ENCODE data around the gene PTPN12. TPM values are rescaled to one million over a fixed set of nuclear protein-coding genes. Genes with fewer than 3 reads are reported as not detected.

The PTPN12 gene
- 46.3 and 86.6 TPM in 2 replicates for total RNA-seq (ENCODE audit: low replicate concordance)

GRCh38 chr7:77537136-77537777, at the start of gene PTPN12:
Gene PTPN12 (plus strand): TSS chr7:77537295. CDS start chr7:77537547, 252 bp downstream.
- H3K27me3 Mint-ChIP-seq (ENCODE audit: insufficient read depth, low read depth): peaks cover 6% of the 10 kb centered on the region
- Histone ChIP-seq H3K9me3 (ENCODE audit: low read depth) (no peaks in the 10 kb centered on the region), H2AFZ (replicated peaks) (peak within 1 kb of the TSS; percentile 85), H3K4me1 (peaks cover 7% of the 10 kb centered on the region), H4K20me1 (ENCODE audit: low read depth) (peaks cover 37% of the 10 kb centered on the region), H3K9ac (peak within 1 kb of the TSS; percentile 79), H3K4me2 (peak within 1 kb of the TSS; percentile 86), H3K27me3 (no peaks in the 10 kb centered on the region), H3K27ac (peak within 1 kb of the TSS; percentile 96), H3K4me3 (peak within 1 kb of the TSS; percentile 99), H3F3A (ENCODE audit: low read depth) (peaks cover 40% of the 10 kb centered on the region), H3K36me3 (no peaks in the 10 kb centered on the region), H3K79me2 (ENCODE audit: low read depth) (peaks cover 51% of the 10 kb centered on the region)
- DNase-seq (ENCODE audit: low spot score): peak; percentile 77
- H3K36me3 Mint-ChIP-seq: peaks cover 10% of the 10 kb centered on the region
- H3K9me3 Mint-ChIP-seq: peaks cover 10% of the 10 kb centered on the region
- H3K4me3 Mint-ChIP-seq: peak within 1 kb of the TSS; percentile 97
- TF ChIP-seq CTCF (IDR thresholded peaks at IDR 0.05) (no peak), EZH2phosphoT487 (IDR thresholded peaks at IDR 0.05) (no peak), EZH2 (IDR thresholded peaks at IDR 0.05) (no peak)
- H3K27ac Mint-ChIP-seq: peak within 1 kb of the TSS; percentile 98
- peaks cover 19% of the 10 kb centered on the region for H3K4me1 Mint-ChIP-seq

DNA sequence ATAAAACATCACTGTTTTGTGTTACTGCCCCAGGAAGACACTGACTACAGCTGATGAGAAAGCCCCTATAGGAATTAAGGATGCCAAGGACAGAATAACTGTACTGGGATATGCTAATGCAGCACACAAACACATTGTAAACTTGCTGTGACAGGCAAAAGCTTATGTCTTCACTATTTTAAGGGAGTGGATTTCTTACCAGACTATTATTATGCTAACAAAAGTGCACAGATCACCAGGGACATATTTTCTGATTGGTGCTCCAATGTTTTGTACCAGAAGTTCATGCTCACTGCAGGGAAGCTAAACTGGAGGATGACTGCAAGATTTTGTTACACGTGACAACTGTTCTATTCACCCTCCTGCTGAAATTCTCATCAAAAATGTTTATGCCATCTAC, 48.1 kb upstream of the PTPN12 start:
- no peaks in the 10 kb centered on the region for H3K27me3 ChIP-seq
- H2AFZ ChIP-seq (replicated peaks): no peak overlapping the region
- H3K9me3 ChIP-seq (ENCODE audit: low read depth): no peaks in the 10 kb centered on the region
- H3F3A ChIP-seq (ENCODE audit: low read depth): no peaks in the 10 kb centered on the region
- no peak overlapping the region for H3K9ac ChIP-seq
- H3K27ac Mint-ChIP-seq: no peak overlapping the region
- H3K4me2 ChIP-seq: no peak overlapping the region
- H3K4me1 Mint-ChIP-seq: peaks cover 7% of the 10 kb centered on the region
- no peaks in the 10 kb centered on the region for H3K36me3 ChIP-seq
- TF ChIP-seq CTCF (IDR thresholded peaks at IDR 0.05) (no peak), EZH2 (IDR thresholded peaks at IDR 0.05) (no peak)
- H3K4me1 ChIP-seq: no peaks in the 10 kb centered on the region
- H3K4me3 ChIP-seq: no peak overlapping the region
- peaks cover 6% of the 10 kb centered on the region for H3K27me3 Mint-ChIP-seq (ENCODE audit: insufficient read depth, low read depth)
- peaks cover 11% of the 10 kb centered on the region for H3K9me3 Mint-ChIP-seq
- H3K36me3 Mint-ChIP-seq: no peaks in the 10 kb centered on the region
- H3K79me2 ChIP-seq (ENCODE audit: low read depth): no peaks in the 10 kb centered on the region
- H4K20me1 ChIP-seq (ENCODE audit: low read depth): no peaks in the 10 kb centered on the region
- DNase-seq (ENCODE audit: low spot score): no peak
- no peak overlapping the region for H3K27ac ChIP-seq
- H3K4me3 Mint-ChIP-seq: no peak overlapping the region

- Histone ChIP-seq H2AFZ (replicated peaks) (no peak overlapping the region), H3K27ac (no peak overlapping the region), H4K20me1 (ENCODE audit: low read depth) (no peaks in the 10 kb centered on the region), H3K4me3 (no peak overlapping the region), H3K4me1 (no peaks in the 10 kb centered on the region), H3K79me2 (ENCODE audit: low read depth) (no peaks in the 10 kb centered on the region), H3F3A (ENCODE audit: low read depth) (no peaks in the 10 kb centered on the region), H3K9me3 (ENCODE audit: low read depth) (no peaks in the 10 kb centered on the region), H3K36me3 (no peaks in the 10 kb centered on the region), H3K9ac (no peak overlapping the region), H3K4me2 (no peak overlapping the region), H3K27me3 (no peaks in the 10 kb centered on the region)
- Mint-ChIP-seq H3K27ac (no peak overlapping the region), H3K4me3 (no peak overlapping the region), H3K4me1 (no peaks in the 10 kb centered on the region), H3K9me3 (peaks cover 21% of the 10 kb centered on the region), H3K27me3 (ENCODE audit: insufficient read depth, low read depth) (peaks cover 2% of the 10 kb centered on the region), H3K36me3 (no peaks in the 10 kb centered on the region)
- no peak for DNase-seq (ENCODE audit: low spot score)
- no peak for TF ChIP-seq EZH2 (IDR thresholded peaks at IDR 0.05)
- TF ChIP-seq CTCF (IDR thresholded peaks at IDR 0.05): no peak
- TF ChIP-seq EZH2phosphoT487 (IDR thresholded peaks at IDR 0.05): no peak
Measured at GRCh38 chr7:77497079-77497478, 40.0 kb upstream of the PTPN12 start.

Data from neural progenitor cell (in vitro differentiated cells).